ENCODE results near the gene SHISA5.

Gene SHISA5

GRCh38 chr3:48445277-48445882, 58.6 kb downstream of the SHISA5 start:
- H3K4me3 ChIP-seq (replicated peaks; ENCODE audit: insufficient read depth, low read length), result no peak overlapping the region
- no peaks in the 10 kb centered on the region for H3K27me3 ChIP-seq (ENCODE audit: insufficient read depth, poor library complexity, severe bottlenecking)
- no peak overlapping the region for H3K27ac ChIP-seq (replicated peaks)
- DNase-seq (ENCODE audit: low read depth in 1 of 2, low spot score in 1 of 2), result no peak
- no peak for TF ChIP-seq GABPA (IDR thresholded peaks at IDR 0.05; ENCODE audit: low read depth)
- TF ChIP-seq REST (IDR thresholded peaks at IDR 0.05; ENCODE audit: insufficient replicate concordance, low read depth), result no peak
- no peak for TF ChIP-seq SPI1 (IDR thresholded peaks at IDR 0.05; ENCODE audit: borderline replicate concordance, low read depth)
- no peak for TF ChIP-seq CTCF (IDR thresholded peaks at IDR 0.05; ENCODE audit: insufficient read depth, low read length)
- TF ChIP-seq POLR2AphosphoS5 (IDR thresholded peaks at IDR 0.05; ENCODE audit: low read depth), result no peak

GRCh38 chr3:48441940-48442339, 62.0 kb downstream of the SHISA5 start:
- Histone ChIP-seq H3K27ac (replicated peaks) (no peak overlapping the region), H3K27me3 (ENCODE audit: insufficient read depth, poor library complexity, severe bottlenecking) (no peaks in the 10 kb centered on the region), H3K4me3 (replicated peaks; ENCODE audit: insufficient read depth, low read length) (no peak overlapping the region)
- DNase-seq (ENCODE audit: low read depth in 1 of 2, low spot score in 1 of 2), result no peak
- no peak for TF ChIP-seq SPI1 (IDR thresholded peaks at IDR 0.05; ENCODE audit: borderline replicate concordance, low read depth)
- TF ChIP-seq REST (IDR thresholded peaks at IDR 0.05; ENCODE audit: insufficient replicate concordance, low read depth), result no peak
- no peak for TF ChIP-seq CTCF (IDR thresholded peaks at IDR 0.05; ENCODE audit: insufficient read depth, low read length)
- no peak for TF ChIP-seq GABPA (IDR thresholded peaks at IDR 0.05; ENCODE audit: low read depth)
- TF ChIP-seq POLR2AphosphoS5 (IDR thresholded peaks at IDR 0.05; ENCODE audit: low read depth), result no peak

GRCh38 chr3:48440590-48440958, 63.4 kb downstream of the SHISA5 start:
- no peak for TF ChIP-seq SPI1 (IDR thresholded peaks at IDR 0.05; ENCODE audit: borderline replicate concordance, low read depth)
- TF ChIP-seq GABPA (IDR thresholded peaks at IDR 0.05; ENCODE audit: low read depth), result no peak
- no peak for TF ChIP-seq REST (IDR thresholded peaks at IDR 0.05; ENCODE audit: insufficient replicate concordance, low read depth)
- no peak for TF ChIP-seq POLR2AphosphoS5 (IDR thresholded peaks at IDR 0.05; ENCODE audit: low read depth)
- TF ChIP-seq CTCF (IDR thresholded peaks at IDR 0.05; ENCODE audit: insufficient read depth, low read length), result no peak
- Histone ChIP-seq H3K4me3 (replicated peaks; ENCODE audit: insufficient read depth, low read length) (peak overlapping the region; percentile 88), H3K27me3 (ENCODE audit: insufficient read depth, poor library complexity, severe bottlenecking) (no peaks in the 10 kb centered on the region), H3K27ac (replicated peaks) (peak overlapping the region; percentile 92)
- no peak for DNase-seq (ENCODE audit: low read depth in 1 of 2, low spot score in 1 of 2)
